Sciatic nerve (tissue), 2 donors: ENCODE results near the gene KRTAP10-4. TPM values are rescaled to one million over a fixed set of nuclear protein-coding genes. Genes with fewer than 3 reads are reported as not detected.
A peak's percentile ranks its signal among the peaks of the same experiment; 100 is the strongest.
"Not testable (repeated sequence)": the region's sequence is repeated elsewhere in the genome, so short reads cannot be mapped to it uniquely, and the experiment has no call there.

Experiments used
- ATAC-seq: fragments of 200-7000 bp; cut with Tn5 transposase; one replicate; pipeline ENCODE4 v1.9.1; 2020; ENCODE audit warnings: mild to moderate bottlenecking, moderate library complexity
- DNase-seq: peaks from one replicate; pipeline ENCODE4 v3.0.0-alpha.2; 2020; ENCODE audit warnings: low spot score
- intact Hi-C: fragments of 100-400 bp; cut with DNase I; formaldehyde crosslinking; loops from one replicate; pipeline ENCODE4 v1.14.2; 2022
- total RNA-seq: library from RNA; stranded (reverse); fragmentation: NEBNext Ultra II Directional; extraction: Animal tissue kit (Norgen Biotek cat#: 25700); gene quantifications from one replicate; pipeline ENCODE4 v1.2.1, GENCODE V29; 2021
- donor health status: DM: no; HTN: no; CAD: no.
- donor health status: DM: no; HTN: no; CAD: no.

The KRTAP10-4 gene, protein sequence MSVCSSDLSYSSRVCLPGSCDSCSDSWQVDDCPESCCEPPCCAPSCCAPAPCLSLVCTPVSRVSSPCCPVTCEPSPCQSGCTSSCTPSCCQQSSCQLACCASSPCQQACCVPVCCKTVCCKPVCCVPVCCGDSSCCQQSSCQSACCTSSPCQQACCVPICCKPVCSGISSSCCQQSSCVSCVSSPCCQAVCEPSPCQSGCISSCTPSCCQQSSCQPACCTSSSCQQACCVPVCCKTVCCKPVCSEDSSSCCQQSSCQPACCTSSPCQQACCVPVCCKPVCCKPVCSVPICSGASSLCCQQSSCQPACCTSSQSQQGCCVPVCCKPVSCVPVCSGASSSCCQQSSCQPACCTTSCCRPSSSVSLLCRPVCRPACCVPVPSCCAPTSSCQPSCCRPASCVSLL
- not detected for total RNA-seq

DNA sequence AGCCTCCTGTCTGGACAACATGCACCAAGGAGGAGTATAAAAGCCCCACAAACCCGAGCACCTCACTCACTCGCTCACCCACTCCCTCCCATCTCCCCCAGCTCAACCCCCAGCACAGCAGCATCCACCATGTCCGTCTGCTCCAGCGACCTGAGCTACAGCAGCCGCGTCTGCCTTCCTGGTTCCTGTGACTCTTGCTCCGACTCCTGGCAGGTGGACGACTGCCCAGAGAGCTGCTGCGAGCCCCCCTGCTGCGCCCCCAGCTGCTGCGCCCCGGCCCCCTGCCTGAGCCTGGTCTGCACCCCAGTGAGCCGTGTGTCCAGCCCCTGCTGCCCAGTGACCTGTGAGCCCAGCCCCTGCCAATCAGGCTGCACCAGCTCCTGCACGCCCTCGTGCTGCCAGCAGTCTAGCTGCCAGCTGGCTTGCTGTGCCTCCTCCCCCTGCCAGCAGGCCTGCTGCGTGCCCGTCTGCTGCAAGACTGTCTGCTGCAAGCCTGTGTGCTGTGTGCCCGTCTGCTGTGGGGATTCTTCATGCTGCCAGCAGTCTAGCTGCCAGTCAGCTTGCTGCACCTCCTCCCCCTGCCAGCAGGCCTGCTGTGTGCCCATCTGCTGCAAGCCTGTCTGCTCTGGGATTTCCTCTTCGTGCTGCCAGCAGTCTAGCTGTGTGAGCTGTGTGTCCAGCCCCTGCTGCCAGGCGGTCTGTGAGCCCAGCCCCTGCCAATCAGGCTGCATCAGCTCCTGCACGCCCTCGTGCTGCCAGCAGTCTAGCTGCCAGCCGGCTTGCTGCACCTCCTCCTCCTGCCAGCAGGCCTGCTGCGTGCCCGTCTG, at the start of gene KRTAP10-4:
Gene KRTAP10-4, plus strand, starts transcription at position 100 of the 827 bp plus-strand sequence. Its CDS starts 30 bp downstream, at position 130.
- DNase-seq, ATAC-seq, intact Hi-C loops: not testable (repeated sequence)

DNA sequence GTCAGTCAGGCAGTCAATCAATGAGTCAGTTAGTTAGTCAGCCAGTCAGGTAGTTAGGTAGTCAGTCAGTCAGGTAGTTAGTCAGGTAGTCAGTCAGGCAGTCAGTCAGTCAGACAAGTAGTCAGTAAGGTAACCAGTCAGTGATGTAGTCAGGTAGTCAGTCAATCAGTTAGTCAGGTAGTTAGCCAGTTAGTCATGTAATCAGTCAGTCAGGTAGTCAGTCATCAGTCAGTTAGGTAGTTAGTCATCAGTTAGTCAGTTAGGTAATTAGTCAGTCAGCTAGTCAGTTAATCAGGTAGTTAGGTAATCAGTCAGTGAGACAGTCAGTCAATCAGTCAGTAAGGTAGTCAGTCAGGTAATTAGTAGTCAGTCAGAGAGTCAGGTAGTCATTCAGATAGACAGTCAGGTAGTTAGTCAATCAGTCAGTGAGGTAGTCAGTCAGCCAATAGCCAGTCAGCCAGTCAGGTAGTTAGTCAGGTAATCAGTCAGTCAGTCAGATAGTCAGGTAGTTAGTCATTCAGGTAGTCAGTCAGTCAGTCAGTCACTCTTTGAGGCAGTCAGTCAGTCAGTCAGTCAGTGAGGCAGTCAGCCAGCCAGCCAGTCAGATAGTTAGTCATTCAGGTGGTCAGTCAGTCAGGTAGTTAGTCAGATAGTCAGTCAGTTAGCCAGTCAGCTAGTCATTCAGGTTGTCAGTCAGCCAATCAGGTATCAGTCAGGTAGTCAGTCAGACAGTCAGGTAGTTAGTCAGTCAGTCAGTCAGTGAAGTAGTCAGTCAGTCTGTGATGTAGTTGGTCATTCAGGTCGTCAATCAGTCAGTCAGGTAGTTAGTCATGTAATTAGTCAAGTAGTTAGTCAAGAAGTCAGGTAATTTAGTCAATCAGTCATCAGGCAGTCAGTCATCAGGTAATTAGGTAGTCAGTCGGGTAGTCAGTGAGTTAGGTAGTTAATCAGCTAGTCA, 48.8 kb upstream of the KRTAP10-4 start:
- ATAC-seq (no peak), DNase-seq (no peak)
- intact Hi-C loops = no loop called here

DNA sequence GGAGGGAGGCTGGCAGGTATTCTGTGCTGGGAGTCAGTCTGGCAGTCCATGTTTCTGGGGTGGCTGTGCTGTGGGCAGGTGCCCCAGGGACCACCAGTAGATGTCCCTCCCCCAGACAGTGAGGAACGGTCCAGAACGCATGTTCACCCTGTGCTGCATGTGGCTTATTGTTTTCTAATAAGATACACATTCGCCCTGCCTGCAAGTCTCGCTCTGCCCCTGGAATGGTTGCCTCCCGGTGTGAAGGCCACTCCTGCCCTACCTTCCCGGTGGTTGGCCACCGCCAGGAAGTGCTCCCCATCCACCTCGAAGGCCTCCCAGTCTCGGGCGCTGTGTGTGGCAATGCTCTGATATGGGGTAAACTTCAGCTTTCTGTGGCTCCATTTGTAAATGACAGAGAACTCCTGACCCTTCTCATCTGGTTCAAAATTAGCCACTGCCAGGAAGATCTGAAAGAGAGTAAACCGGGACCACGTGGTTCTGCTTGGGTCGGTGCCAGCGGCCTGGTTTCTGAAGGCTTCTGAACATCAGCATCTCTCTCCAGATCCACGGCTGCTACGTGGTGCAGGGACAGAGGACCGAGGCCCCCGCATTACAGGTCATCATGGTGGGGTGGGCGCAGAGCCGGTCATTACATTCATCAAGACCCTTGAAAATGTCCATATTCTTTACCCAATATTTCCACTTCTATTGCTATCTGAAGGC, 48.0 kb upstream of the KRTAP10-4 start:
- ATAC-seq (no peak), DNase-seq (peak; percentile 54)
- intact Hi-C loops = no loop called here

DNA sequence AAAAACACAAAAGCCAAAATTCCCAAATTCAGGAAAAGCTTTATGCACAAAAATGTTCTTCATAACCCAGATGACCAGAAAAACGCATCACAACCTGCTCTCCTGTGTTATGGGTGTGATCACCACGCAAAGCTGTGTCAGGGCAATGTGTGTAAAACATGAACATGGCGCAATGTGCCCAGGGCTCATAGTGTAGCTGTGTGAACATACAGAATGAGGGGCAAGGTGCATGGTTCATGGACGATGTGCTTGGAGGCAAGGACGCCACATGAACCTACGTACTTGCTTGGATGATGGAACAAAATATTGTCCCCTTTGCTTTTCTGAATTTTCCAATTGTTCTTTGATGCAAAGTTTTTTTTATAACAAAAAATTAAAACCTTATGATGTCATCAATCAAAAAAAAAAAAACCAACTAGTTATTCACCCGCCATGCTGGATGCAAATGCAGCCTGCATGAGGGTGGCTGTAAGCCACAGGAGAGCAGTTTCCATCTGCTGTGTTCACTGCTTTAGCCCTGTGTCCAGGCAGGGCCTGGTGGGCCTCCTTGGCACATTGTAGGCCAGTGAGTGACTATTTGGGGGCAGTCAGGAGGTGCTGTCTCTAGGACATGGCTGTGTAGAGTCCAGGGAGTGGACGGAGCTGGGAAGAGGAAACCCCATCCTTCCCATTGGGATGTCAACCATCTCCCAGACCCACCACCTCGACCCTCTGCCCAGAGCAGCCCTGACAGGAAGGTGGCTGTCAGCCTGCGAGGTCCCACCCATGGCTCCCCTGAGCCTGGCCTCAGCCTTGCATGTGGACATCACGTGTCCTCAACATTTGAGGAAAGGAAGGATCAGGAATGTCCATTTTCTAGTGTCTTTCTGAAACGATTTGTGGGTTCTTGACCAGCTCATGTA, 47.2 kb upstream of the KRTAP10-4 start:
- DNase-seq (peak; percentile 44), ATAC-seq (no peak)
- intact Hi-C loops = no loop called here

DNA sequence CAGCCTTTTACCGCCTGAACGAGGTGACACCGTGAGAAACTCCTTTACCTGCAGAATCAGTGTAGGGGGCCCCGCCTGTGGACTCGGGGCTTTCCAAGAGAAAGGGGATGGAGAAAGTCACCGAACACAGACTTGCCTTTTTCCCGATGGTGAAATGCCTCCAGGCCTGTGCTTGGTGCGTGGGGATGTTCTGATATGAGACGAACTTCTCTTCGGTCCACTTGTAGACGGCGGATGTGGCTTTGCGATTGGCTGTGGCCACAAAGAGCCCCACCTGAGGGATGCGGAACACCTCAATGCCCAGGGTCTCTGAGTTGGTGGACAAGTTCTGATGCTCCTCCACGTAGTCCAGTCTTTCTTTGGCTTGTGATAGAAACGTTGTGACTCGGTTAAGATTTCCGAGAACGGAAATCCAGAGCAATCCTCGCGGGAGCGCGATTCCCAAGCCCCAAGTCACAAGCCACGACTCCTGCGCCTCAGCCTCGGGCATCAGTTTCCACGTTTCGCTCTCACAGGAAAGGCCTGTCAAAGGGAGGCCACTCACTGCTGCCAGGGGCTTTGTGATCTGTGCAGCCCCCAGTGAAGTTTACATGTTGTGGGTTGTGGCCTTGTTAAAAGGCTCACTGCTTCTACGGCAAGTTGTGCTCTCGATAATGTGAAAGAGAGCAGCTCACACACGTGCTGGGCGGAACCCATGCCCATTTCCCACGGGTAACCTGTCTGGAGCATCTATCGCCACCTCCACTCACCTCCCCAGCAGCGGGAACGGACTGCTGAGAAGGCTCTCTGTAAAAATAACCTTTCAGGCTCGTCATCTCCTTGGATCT, 46.2 kb upstream of the KRTAP10-4 start:
- ATAC-seq (no peak), DNase-seq (peak; percentile 44)
- intact Hi-C loops = no loop called here

DNA sequence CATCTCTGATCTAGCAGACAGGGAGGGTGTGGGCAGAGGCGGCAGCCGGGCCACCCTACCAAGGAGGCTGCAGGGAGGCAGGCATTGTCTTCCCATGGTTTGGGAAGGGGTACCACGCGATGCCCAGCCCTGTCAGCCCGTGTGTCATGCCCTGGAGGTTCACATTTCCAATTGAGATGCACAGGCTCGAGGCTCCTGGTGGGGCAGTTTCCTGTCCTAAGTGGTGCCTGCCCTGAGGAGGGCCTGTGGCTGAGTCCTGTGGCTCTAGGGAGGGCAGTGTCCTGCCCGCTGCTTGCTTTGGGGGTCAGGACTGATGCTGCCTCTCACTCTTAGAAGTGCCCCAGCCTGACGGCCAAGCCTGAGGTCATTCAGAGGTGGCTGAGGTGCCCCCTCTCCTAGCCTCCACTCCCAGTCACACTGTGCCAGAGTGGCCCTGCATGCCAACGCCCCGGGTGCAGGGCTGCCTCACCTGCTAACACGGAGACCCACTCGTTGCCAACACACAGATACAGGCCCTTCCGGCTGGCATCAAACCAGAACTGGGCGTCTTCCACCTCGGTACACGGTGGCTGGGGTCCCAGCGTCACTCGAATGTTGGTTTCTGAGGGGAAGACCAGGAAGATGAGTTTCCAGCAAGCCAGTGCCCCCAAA, 45.4 kb upstream of the KRTAP10-4 start:
- peak; percentile 47 for DNase-seq
- intact Hi-C loops = no loop called here
- ATAC-seq = no peak

DNA sequence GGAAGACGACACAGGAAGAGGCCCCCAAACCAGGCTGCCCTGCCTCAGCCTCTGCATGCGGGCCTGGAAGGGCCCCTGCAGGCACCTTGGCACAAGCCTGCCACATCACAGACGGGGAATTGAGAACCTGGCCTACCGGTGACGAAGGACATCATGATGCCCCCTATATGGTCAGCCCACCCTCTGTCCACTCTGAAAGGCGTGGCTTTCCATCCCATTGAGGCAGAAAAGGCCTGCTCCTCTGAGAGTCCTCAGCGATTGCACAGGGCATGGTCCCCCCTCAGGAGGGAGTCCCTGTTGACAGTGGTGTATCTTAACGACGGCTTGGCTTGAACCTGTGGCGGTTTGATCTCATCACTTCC, 44.9 kb upstream of the KRTAP10-4 start:
- no peak for ATAC-seq
- intact Hi-C loops = no loop called here

DNA sequence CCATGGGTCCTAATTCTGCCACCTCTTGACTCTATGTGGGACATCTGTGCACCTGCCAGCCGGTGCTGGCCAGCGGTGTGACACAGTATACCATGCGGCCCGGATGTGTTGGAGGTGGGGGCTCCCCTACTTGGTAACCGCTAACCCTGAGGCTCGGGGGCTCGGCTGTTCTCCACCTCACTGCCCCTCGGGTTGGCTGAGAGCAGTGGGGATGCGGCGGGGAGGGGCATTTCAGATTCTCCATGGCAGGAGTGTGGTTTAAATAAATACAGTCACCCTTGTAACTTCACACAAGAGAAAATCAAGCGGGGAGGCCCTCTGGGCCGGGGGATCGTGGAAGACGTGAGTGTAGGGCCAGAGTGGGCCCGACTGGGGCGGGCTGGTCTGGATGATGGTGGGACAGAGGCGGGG, 44.5 kb upstream of the KRTAP10-4 start:
- intact Hi-C loops = no loop called here
- ATAC-seq (no peak), DNase-seq (peak; percentile 39)

More for the DNA sequence above, 44.9 kb upstream of the KRTAP10-4 start:
- DNase-seq = peak; percentile 32

DNA sequence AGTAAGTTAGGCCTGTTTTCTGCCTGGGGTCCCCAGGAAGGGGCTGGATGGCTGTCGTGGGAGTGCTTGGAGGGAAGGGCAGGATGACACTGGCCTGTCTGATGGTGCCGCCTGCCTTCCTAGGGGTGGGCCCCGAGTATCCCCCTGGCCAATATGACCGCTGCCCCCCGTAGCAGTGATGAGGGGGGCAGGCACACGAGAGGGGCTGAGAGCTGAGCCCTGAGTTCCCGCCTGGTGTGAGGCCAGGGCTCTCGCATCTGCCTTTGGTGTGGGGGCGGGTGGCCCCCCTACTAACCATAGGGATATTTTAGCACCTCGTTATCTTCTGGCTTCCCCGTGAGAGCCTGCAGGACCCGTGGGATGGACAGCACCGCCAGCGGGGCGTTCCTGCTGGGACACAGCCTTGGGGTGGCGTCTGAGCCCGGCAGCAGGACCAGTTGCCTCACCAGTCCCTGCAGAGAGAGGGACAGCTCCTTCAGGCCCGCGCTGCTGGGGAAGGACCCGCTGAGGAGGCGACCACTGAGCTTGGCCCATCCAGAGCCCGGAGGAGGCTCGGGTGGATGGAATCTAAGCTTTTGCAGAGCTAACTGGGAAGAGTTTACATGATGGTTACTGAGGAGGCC, 43.9 kb upstream of the KRTAP10-4 start:
- DNase-seq = peak; percentile 26
- no peak for ATAC-seq
- intact Hi-C loops = no loop called here

DNA sequence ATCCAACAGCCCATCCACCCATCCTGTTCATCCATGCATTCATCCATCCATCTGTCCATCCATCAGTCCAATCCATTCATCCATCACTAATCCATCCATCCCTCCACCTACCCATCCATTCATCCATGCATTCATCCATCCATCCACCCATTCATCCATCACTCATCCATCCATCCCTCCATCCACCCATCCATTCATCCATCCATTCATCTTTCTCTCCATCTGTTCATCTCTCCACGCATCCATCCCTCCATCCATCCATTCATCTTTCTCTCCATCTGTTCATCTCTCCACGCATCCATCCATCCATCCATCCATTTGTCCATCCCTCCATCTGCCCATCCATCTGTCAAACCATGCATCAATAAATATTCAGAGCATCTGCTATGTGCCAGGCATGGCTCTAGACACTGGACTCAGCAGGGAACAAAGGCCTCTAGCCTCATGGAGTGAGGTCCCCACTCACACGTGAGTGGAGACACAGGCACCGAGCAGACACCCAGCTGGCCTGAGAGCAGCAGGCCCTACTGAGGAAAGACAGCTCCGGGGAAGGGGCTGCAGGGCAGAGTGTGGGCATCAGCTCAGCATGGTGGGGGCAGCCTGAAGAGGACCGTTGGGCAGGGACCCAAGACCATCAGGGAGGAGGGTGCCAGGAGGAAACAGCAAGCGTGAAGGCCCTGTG, 43.2 kb upstream of the KRTAP10-4 start:
- ATAC-seq (no peak), DNase-seq (peak; percentile 28)
- intact Hi-C loops = no loop called here

DNA sequence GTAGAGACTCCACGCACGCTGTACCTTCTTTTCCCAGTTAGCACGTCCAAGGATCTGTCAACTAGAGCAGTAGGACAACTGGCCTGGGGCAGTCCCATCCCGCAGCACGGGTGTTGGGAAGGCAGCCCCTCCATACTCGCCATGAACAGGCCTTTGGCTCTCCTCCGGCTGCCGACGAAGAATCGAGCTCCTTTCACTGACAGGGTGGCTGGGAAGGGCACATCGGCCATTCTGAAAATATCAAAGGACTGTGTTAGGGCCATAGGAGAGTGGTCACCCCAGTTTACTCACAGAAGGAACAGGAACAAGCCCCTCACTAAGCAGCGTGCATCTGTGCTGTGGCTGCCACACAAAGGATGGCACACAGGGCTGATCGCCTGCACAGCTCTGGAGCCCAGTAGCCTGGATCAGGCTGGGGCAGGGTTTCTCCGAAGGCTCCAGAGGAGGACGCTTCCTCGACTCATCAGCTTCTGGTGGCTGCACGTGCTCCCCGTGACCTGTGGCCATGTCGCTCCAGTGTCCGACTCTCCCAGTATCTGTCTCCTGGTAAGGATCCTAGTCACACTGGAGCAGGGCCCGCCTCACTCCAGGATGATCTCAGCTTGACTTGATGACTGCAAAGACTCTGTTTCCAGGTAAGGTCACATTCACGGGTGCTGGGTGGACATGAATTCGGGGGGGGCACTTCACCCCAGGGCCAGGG, 42.5 kb upstream of the KRTAP10-4 start:
- ATAC-seq (no peak), DNase-seq (peak; percentile 42)
- intact Hi-C loops = no loop called here

DNA sequence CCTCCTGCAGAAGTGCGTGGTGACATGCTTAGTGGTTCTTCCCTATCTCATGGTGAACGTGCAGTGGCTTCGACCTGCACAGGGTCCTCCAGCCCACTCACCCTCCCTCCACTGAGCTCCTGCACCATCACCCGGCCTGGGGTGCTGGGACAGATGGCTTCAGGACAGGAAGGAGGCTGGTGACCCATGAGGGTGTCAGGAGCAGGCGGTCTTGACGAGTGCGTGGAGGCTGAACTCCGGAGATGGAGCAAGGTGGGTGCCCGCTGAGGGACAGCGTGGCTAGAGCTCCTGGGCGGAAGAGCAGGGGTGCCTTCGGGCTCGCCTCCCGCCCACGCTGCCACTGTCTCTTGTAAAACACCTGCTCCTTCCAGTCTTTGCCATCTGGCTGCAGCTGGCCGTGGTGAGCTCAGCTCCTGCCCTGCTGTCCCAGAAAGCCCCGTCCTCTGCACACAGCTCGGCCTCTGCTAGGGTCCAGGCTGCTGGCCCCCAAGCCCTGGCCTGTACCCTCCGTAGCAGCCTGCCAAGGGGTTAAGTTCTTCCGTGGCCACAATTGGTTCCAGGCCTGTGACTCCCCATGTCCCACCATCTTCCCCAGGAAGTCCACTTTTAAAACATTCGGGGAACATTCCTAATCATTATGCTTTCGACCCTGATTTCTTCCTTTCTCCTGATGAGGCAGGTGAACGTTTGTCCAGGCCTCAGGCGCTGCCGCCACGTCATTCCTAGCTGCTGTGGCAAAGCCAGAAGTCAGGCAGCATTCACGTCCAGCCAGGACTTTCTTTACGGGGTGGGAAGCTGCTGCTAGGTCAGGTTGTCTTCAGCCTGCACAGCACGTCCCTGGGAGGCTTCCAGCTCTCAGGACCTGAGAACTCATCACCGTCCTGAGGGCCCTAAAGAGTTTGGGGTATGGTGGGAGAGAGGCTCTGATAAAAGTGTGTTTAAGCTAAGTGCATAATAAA, 41.6 kb upstream of the KRTAP10-4 start:
- intact Hi-C loops = no loop called here
- ATAC-seq (no peak), DNase-seq (peak; percentile 49)

DNA sequence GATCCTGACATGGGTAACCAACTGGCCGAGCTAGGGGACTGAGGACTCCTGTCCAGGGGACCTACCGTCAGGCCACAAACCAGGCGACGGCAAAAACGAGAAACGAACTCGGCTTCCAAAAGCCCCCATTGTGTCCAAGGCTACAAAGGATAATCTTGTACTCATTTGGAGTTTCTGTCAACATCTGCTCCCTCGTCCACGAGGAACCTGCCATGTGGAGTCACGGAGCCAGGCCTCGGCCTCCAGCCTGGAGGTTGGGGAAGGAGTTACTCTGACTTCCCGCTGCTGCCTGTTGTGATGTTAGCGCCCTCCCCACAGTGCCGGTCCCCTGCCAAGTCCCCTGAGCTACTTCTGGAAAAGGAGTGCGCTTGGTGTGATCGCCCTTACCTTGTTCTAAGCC, 40.8 kb upstream of the KRTAP10-4 start:
- ATAC-seq = no peak
- intact Hi-C loops = no loop called here
- DNase-seq = peak; percentile 32
